Activated CD8-positive, alpha-beta T cell treated with anti-CD3 and anti-CD28 coated beads, Interleukin-2, amount 10 ng/mL, durations not matched to agents 7 days and 5 days (primary cell): ENCODE data around the gene PKD2L1. TPM values are rescaled to one million over a fixed set of nuclear protein-coding genes. Genes with fewer than 3 reads are reported as not detected.

Experiments used
- ATAC-seq: fragments of 150-1000 bp; cut with Tn5 transposase; one replicate; pipeline ENCODE4 v1.10.0; 2021; ENCODE audit warnings: moderate library complexity
- CTCF ChIA-PET: fragments of 350-600 bp; sonication (Branson Sonifier 250); formaldehyde crosslinking; loops from one replicate; lab custom pipeline; 2021; ENCODE audit warnings: antibody characterized with exemption; lab: Charles Lee
- POLR2A ChIA-PET: fragments of 350-600 bp; sonication (Branson Sonifier 250); formaldehyde crosslinking; loops from one replicate; lab custom pipeline; 2021; ENCODE audit warnings: antibody characterized with exemption; lab: Charles Lee
- DNase-seq: peaks from one replicate; pipeline ENCODE4 v3.0.0-alpha.2; 2020
- H3K27ac Mint-ChIP-seq: one replicate; pipeline ENCODE4 v1.8.0; 2021; ENCODE audit warnings: mild to moderate bottlenecking, mixed read lengths
- H3K27me3 Mint-ChIP-seq: one replicate; pipeline ENCODE4 v1.8.0; 2021; ENCODE audit warnings: low read depth, mixed read lengths
- H3K36me3 Mint-ChIP-seq: one replicate; pipeline ENCODE4 v1.8.0; 2021; ENCODE audit warnings: low read depth, mixed read lengths
- H3K4me1 Mint-ChIP-seq: one replicate; pipeline ENCODE4 v1.8.0; 2021; ENCODE audit warnings: low read depth, mixed read lengths
- H3K4me3 Mint-ChIP-seq: one replicate; pipeline ENCODE4 v1.8.0; 2021; ENCODE audit warnings: mild to moderate bottlenecking, mixed read lengths
- H3K9me3 Mint-ChIP-seq: one replicate; pipeline ENCODE4 v1.8.0; 2022; ENCODE audit warnings: mixed read lengths; ENCODE audit not compliant: insufficient read depth
- total RNA-seq, 2 experiments: library from RNA; stranded (reverse); gene quantifications; one replicate each; pipeline ENCODE4 v1.2.3, GENCODE V29; 2021

PKD2L1 gene
- total RNA-seq, 2 experiments from 2014 or later: 0.10 to 0.68 TPM

- Mint-ChIP-seq H3K27ac (no peak overlapping the region), H3K36me3 (peaks cover 20% of the 10 kb centered on the region), H3K27me3 (no peaks in the 10 kb centered on the region), H3K4me3 (no peak overlapping the region), H3K9me3 (no peaks in the 10 kb centered on the region), H3K4me1 (peaks cover 49% of the 10 kb centered on the region)
- no peak for DNase-seq
- POLR2A ChIA-PET: no interaction called here
- ATAC-seq: no peak
- CTCF ChIA-PET: interaction anchor here (0.7 to 3.2 kb wide), 2 partner anchors 20 to 464 kb away, joined by 4 to 48 read pairs; partner anchors contain the start of gene SCD
Measured at GRCh38 chr10:100368721-100369120, 38.7 kb upstream of the PKD2L1 start.

- Mint-ChIP-seq H3K36me3 (peaks cover 55% of the 10 kb centered on the region), H3K27ac (no peak overlapping the region), H3K4me1 (peaks cover 40% of the 10 kb centered on the region), H3K4me3 (no peak overlapping the region), H3K27me3 (no peaks in the 10 kb centered on the region), H3K9me3 (no peaks in the 10 kb centered on the region)
- POLR2A ChIA-PET: interaction anchor here (1.1 kb wide), 1 partner anchor 18 kb away, joined by 4 read pairs; the partner anchor contains the start of gene SCD
- DNase-seq (no peak), ATAC-seq (no peak)
- CTCF ChIA-PET: interaction anchor here (0.8 to 1.2 kb wide), 4 partner anchors 22 to 69 kb away, joined by 3 read pairs; no protein-coding TSS in a partner anchor
Measured at GRCh38 chr10:100364735-100365391, 34.8 kb upstream of the PKD2L1 start.

GRCh38 chr10:100364175-100364574, 34.1 kb upstream of the PKD2L1 start:
- no peak for DNase-seq
- H3K27me3 Mint-ChIP-seq: no peaks in the 10 kb centered on the region
- H3K27ac Mint-ChIP-seq: no peak overlapping the region
- ATAC-seq: no peak
- peaks cover 41% of the 10 kb centered on the region for H3K4me1 Mint-ChIP-seq
- ChIA-PET CTCF (interaction anchor here (1.2 to 1.3 kb wide), 2 partner anchors 20 to 26 kb away, joined by 3 read pairs; no protein-coding TSS in a partner anchor), POLR2A (interaction anchor here (1.0 to 1.3 kb wide), 3 partner anchors 9 to 17 kb away, joined by 3 to 5 read pairs (median 4); partner anchors contain the start of gene SCD)
- peaks cover 62% of the 10 kb centered on the region for H3K36me3 Mint-ChIP-seq
- no peaks in the 10 kb centered on the region for H3K9me3 Mint-ChIP-seq
- H3K4me3 Mint-ChIP-seq: no peak overlapping the region

GRCh38 chr10:100362570-100363496, 32.8 kb upstream of the PKD2L1 start:
- Mint-ChIP-seq H3K36me3 (peaks cover 67% of the 10 kb centered on the region), H3K27ac (peak overlapping the region; percentile 40), H3K4me3 (no peak overlapping the region), H3K9me3 (no peaks in the 10 kb centered on the region), H3K27me3 (no peaks in the 10 kb centered on the region), H3K4me1 (peaks cover 41% of the 10 kb centered on the region)
- ChIA-PET CTCF (interaction anchor here (1.3 kb wide), 1 partner anchor 19 kb away, joined by 3 read pairs; no protein-coding TSS in a partner anchor), POLR2A (interaction anchor here (1.0 to 1.3 kb wide), 3 partner anchors 11 to 16 kb away, joined by 3 to 5 read pairs (median 4); partner anchors contain the start of gene SCD)
- no peak for ATAC-seq
- DNase-seq: no peak

GRCh38 chr10:100360234-100360633, 30.2 kb upstream of the PKD2L1 start:
- no peak for ATAC-seq
- DNase-seq: no peak
- POLR2A ChIA-PET: interaction anchor here (1.6 kb wide), 1 partner anchor 11 kb away, joined by 10 read pairs; no protein-coding TSS in a partner anchor
- no peaks in the 10 kb centered on the region for H3K9me3 Mint-ChIP-seq
- H3K36me3 Mint-ChIP-seq: peaks cover 86% of the 10 kb centered on the region
- H3K4me3 Mint-ChIP-seq: no peak overlapping the region
- no peaks in the 10 kb centered on the region for H3K27me3 Mint-ChIP-seq
- H3K27ac Mint-ChIP-seq: no peak overlapping the region
- peaks cover 45% of the 10 kb centered on the region for H3K4me1 Mint-ChIP-seq
- CTCF ChIA-PET: interaction anchor here (1.3 kb wide), 1 partner anchor 9 kb away, joined by 4 read pairs; no protein-coding TSS in a partner anchor

GRCh38 chr10:100359529-100360150, 29.6 kb upstream of the PKD2L1 start:
- ChIA-PET CTCF (interaction anchor here (1.3 kb wide), 1 partner anchor 9 kb away, joined by 4 read pairs; no protein-coding TSS in a partner anchor), POLR2A (interaction anchor here (1.6 kb wide), 1 partner anchor 10 kb away, joined by 10 read pairs; no protein-coding TSS in a partner anchor)
- Mint-ChIP-seq H3K27ac (peak overlapping the region; percentile 65), H3K4me1 (peaks cover 42% of the 10 kb centered on the region), H3K9me3 (no peaks in the 10 kb centered on the region), H3K4me3 (no peak overlapping the region), H3K27me3 (no peaks in the 10 kb centered on the region), H3K36me3 (peaks cover 88% of the 10 kb centered on the region)
- no peak for ATAC-seq
- no peak for DNase-seq

- no peak for ATAC-seq
- peaks cover 88% of the 10 kb centered on the region for H3K36me3 Mint-ChIP-seq
- H3K27me3 Mint-ChIP-seq: no peaks in the 10 kb centered on the region
- H3K4me3 Mint-ChIP-seq: no peak overlapping the region
- CTCF ChIA-PET: interaction anchor here (1.3 kb wide), 1 partner anchor 8 kb away, joined by 4 read pairs; no protein-coding TSS in a partner anchor
- peak overlapping the region; percentile 65 for H3K27ac Mint-ChIP-seq
- DNase-seq: no peak
- H3K9me3 Mint-ChIP-seq: no peaks in the 10 kb centered on the region
- POLR2A ChIA-PET: interaction anchor here (1.6 kb wide), 1 partner anchor 10 kb away, joined by 10 read pairs; no protein-coding TSS in a partner anchor
- H3K4me1 Mint-ChIP-seq: peaks cover 46% of the 10 kb centered on the region
Measured at GRCh38 chr10:100359030-100359432, 29.0 kb upstream of the PKD2L1 start.

- no peak for DNase-seq
- no peak for ATAC-seq
- H3K27ac Mint-ChIP-seq: peak overlapping the region; percentile 27
- H3K9me3 Mint-ChIP-seq: no peaks in the 10 kb centered on the region
- H3K4me1 Mint-ChIP-seq: peaks cover 58% of the 10 kb centered on the region
- CTCF ChIA-PET: no interaction called here
- no peak overlapping the region for H3K4me3 Mint-ChIP-seq
- POLR2A ChIA-PET: no interaction called here
- no peaks in the 10 kb centered on the region for H3K27me3 Mint-ChIP-seq
- H3K36me3 Mint-ChIP-seq: peaks cover 89% of the 10 kb centered on the region
Measured at GRCh38 chr10:100357059-100357858, 27.2 kb upstream of the PKD2L1 start.

- ATAC-seq: no peak
- Mint-ChIP-seq H3K4me3 (no peak overlapping the region), H3K27ac (no peak overlapping the region), H3K36me3 (peaks cover 88% of the 10 kb centered on the region), H3K9me3 (no peaks in the 10 kb centered on the region), H3K4me1 (peaks cover 65% of the 10 kb centered on the region), H3K27me3 (no peaks in the 10 kb centered on the region)
- no peak for DNase-seq
- ChIA-PET CTCF (no interaction called here), POLR2A (no interaction called here)
Measured at GRCh38 chr10:100356067-100357017, 26.3 kb upstream of the PKD2L1 start.

GRCh38 chr10:100355086-100355485, 25.1 kb upstream of the PKD2L1 start:
- no peak for DNase-seq
- POLR2A ChIA-PET: no interaction called here
- H3K9me3 Mint-ChIP-seq: no peaks in the 10 kb centered on the region
- peaks cover 88% of the 10 kb centered on the region for H3K36me3 Mint-ChIP-seq
- no peaks in the 10 kb centered on the region for H3K27me3 Mint-ChIP-seq
- no peak overlapping the region for H3K27ac Mint-ChIP-seq
- ATAC-seq: no peak
- H3K4me1 Mint-ChIP-seq: peaks cover 75% of the 10 kb centered on the region
- H3K4me3 Mint-ChIP-seq: no peak overlapping the region
- CTCF ChIA-PET: interaction anchor here (1.9 kb wide), 1 partner anchor 127 kb away, joined by 6 read pairs; no protein-coding TSS in a partner anchor
